HEK293 (cell line): Measurements from ENCODE around the gene CIRBP.

ENCODE experiments used
- SCRT1 ChIP-seq: fragments of 450-650 bp; formaldehyde crosslinking; IDR thresholded peaks from 2 replicates; pipeline ENCODE4 v1.5.1; 2016; ENCODE audit warnings: missing biosample characterization, missing genetic modification characterization, borderline replicate concordance
- YY1 ChIP-seq: fragments of 450-650 bp; formaldehyde crosslinking; IDR thresholded peaks from 2 replicates; pipeline ENCODE4 v1.5.1; 2018; ENCODE audit warnings: missing biosample characterization, missing genetic modification characterization
- ZNF155 ChIP-seq: fragments of 450-650 bp; formaldehyde crosslinking; IDR thresholded peaks from 2 replicates; pipeline ENCODE4 v1.5.1; 2016; ENCODE audit warnings: missing biosample characterization, missing genetic modification characterization
- ZNF555 ChIP-seq: fragments of 450-650 bp; formaldehyde crosslinking; conservative IDR thresholded peaks from 2 replicates; pipeline ENCODE4 v1.5.1; 2017; ENCODE audit warnings: missing biosample characterization, mild to moderate bottlenecking, missing genetic modification characterization, inconsistent platforms
- ZNF561 ChIP-seq: fragments of 450-650 bp; IDR thresholded peaks from 2 replicates; pipeline ENCODE4 v1.5.1; 2018; ENCODE audit warnings: missing biosample characterization, missing genetic modification characterization, borderline replicate concordance
- ZNF670 ChIP-seq: fragments of 450-650 bp; formaldehyde crosslinking; IDR thresholded peaks from 2 replicates; pipeline ENCODE4 v1.5.1; 2016; ENCODE audit warnings: missing biosample characterization, missing genetic modification characterization, low read depth
- TF ChIP-seq, protein P1 (sequence below): fragments of 450-650 bp; formaldehyde crosslinking; conservative IDR thresholded peaks from 2 replicates; pipeline ENCODE4 v1.5.1; 2016; ENCODE audit warnings: low read depth, missing biosample characterization, missing genetic modification characterization
- TF ChIP-seq, protein P2 (sequence below): fragments of 450-650 bp; formaldehyde crosslinking; IDR thresholded peaks from 2 replicates; pipeline ENCODE4 v1.5.1; 2016; ENCODE audit warnings: missing biosample characterization, missing genetic modification characterization
- TF ChIP-seq, protein P3 (sequence below): fragments of 450-650 bp; formaldehyde crosslinking; IDR thresholded peaks from 2 replicates; pipeline ENCODE4 v1.5.1; 2016; ENCODE audit warnings: missing biosample characterization, missing genetic modification characterization

DNA sequence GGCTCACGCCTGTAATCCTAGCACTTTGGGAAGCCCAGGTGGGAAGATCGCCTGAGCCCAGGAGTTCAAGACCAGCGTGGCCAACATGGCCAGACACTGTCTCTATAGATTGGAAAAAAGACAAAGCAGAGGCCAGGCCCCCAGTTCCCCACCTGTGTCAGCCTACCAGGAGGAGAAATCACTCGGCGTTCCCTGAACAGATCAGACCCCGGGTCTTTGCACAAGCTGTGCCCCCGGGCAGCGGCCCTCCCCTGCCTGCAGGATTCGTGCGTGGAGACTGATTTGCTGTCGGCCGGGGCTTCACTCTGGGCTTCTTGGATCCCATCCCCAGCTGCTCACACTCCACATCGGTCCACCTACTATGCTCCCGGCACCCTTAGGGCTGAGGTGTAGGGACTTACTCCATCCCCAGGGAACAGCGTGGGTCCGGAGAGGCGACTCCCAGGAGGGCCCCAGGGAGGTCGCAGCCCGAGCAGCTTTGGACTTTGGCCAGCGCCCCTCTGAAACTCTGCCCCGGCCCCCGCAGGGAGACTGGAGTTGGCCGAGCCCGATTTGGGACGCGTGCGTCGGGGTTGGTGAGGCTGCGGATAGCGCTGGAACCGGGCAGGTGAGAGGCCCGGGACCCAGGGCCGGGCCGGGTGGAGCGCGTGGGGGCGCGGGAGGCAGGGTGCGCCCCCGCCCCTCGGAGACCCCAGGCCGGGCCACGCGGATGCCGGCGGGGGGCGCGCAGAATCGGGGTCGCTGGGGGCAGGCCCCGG is 16.0 kb downstream of the CIRBP start:
- TF ChIP-seq ZNF555 (tag by site-specific recombination) = no peak
- TF ChIP-seq, protein P1, sequence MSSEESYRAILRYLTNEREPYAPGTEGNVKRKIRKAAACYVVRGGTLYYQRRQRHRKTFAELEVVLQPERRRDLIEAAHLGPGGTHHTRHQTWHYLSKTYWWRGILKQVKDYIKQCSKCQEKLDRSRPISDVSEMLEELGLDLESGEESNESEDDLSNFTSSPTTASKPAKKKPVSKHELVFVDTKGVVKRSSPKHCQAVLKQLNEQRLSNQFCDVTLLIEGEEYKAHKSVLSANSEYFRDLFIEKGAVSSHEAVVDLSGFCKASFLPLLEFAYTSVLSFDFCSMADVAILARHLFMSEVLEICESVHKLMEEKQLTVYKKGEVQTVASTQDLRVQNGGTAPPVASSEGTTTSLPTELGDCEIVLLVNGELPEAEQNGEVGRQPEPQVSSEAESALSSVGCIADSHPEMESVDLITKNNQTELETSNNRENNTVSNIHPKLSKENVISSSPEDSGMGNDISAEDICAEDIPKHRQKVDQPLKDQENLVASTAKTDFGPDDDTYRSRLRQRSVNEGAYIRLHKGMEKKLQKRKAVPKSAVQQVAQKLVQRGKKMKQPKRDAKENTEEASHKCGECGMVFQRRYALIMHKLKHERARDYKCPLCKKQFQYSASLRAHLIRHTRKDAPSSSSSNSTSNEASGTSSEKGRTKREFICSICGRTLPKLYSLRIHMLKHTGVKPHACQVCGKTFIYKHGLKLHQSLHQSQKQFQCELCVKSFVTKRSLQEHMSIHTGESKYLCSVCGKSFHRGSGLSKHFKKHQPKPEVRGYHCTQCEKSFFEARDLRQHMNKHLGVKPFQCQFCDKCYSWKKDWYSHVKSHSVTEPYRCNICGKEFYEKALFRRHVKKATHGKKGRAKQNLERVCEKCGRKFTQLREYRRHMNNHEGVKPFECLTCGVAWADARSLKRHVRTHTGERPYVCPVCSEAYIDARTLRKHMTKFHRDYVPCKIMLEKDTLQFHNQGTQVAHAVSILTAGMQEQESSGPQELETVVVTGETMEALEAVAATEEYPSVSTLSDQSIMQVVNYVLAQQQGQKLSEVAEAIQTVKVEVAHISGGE (tag by site-specific recombination) = no peak
- no peak for TF ChIP-seq ZNF670 (tag by site-specific recombination)
- TF ChIP-seq, protein P2, sequence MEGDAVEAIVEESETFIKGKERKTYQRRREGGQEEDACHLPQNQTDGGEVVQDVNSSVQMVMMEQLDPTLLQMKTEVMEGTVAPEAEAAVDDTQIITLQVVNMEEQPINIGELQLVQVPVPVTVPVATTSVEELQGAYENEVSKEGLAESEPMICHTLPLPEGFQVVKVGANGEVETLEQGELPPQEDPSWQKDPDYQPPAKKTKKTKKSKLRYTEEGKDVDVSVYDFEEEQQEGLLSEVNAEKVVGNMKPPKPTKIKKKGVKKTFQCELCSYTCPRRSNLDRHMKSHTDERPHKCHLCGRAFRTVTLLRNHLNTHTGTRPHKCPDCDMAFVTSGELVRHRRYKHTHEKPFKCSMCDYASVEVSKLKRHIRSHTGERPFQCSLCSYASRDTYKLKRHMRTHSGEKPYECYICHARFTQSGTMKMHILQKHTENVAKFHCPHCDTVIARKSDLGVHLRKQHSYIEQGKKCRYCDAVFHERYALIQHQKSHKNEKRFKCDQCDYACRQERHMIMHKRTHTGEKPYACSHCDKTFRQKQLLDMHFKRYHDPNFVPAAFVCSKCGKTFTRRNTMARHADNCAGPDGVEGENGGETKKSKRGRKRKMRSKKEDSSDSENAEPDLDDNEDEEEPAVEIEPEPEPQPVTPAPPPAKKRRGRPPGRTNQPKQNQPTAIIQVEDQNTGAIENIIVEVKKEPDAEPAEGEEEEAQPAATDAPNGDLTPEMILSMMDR (tag by site-specific recombination) = no peak
- TF ChIP-seq ZNF561 (tag by site-specific recombination) = no peak
- TF ChIP-seq, protein P3, sequence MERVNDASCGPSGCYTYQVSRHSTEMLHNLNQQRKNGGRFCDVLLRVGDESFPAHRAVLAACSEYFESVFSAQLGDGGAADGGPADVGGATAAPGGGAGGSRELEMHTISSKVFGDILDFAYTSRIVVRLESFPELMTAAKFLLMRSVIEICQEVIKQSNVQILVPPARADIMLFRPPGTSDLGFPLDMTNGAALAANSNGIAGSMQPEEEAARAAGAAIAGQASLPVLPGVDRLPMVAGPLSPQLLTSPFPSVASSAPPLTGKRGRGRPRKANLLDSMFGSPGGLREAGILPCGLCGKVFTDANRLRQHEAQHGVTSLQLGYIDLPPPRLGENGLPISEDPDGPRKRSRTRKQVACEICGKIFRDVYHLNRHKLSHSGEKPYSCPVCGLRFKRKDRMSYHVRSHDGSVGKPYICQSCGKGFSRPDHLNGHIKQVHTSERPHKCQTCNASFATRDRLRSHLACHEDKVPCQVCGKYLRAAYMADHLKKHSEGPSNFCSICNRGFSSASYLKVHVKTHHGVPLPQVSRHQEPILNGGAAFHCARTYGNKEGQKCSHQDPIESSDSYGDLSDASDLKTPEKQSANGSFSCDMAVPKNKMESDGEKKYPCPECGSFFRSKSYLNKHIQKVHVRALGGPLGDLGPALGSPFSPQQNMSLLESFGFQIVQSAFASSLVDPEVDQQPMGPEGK (tag by site-specific recombination) = peak; percentile 47; the same call in 1 of the 2 replicates
- no peak for TF ChIP-seq ZNF155 (tag by site-specific recombination)
- TF ChIP-seq SCRT1 (tag by site-specific recombination) = no peak
- no peak for TF ChIP-seq YY1 (tag by site-specific recombination)
